ENCODE measurements around the gene DGKH.
"Not testable (repeated sequence)": the region's sequence is repeated elsewhere in the genome, so short reads cannot be mapped to it uniquely, and the experiment has no call there.

DGKH gene

DNA sequence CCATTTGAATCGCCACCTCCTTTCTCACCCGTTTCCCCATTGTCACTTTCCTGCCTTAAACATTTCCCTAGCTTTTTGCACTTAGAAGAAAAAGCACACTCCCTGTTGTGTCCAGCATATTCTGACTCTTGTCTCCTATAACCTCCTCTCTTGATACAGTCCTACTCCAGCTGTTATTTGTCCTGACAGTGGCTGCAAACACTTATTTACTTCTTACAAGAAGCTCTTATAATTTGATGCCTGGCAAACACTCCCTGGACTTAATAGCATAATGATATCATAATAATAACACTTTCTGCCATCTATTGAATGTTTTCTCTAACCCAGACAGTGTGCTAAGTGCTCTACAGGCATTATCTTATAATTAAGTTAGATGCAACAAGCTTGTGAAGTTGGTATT is 76.6 kb downstream of the DGKH start:
- DNase-seq (ENCODE audit: insufficient read length, low spot score), result no peak
- FAIRE-seq, result no peak
- no peak for TF ChIP-seq POLR2A (IDR thresholded peaks at IDR 0.05; ENCODE audit: low read depth, low read length)

DNA sequence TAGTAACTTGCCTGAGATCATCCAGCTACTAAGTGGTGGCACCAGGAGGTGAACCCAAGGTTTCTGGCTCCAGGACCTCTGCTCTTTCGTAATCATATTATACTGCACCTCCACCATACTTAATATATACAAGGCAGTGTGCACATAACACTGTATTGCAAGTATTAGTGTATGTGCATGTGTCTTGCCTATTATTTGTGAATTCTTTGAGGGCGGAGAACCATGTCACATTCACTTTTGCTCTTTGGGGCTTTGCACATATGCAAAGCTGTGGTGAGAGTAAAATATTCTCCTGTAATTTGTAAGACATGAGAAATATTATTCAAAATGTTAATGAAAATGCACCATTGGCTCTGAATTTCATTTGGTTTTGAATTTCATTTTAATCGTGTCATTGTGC is 78.6 kb downstream of the DGKH start:
- FAIRE-seq (no peak), DNase-seq (ENCODE audit: insufficient read length, low spot score) (no peak)
- TF ChIP-seq POLR2A (IDR thresholded peaks at IDR 0.05; ENCODE audit: low read depth, low read length), result no peak

DNA sequence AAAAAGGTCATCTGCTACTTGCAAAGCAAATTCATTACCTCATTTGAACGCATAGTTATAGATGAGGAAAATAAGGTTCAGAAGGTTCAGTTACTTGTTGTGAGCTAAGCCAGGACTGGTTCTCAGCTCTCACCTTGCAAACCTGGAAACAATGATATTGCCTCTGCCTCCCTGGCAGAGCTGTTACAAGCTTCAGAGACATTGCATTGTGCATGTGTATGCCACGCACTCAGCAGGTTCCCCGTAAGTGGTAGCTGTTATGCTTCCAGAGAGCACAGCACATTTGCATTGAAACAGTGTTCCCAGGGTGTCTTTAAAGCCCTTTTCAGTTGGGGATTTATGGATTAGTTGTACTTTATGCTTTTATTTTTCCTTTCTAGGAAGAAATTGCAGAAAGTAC is 80.6 kb downstream of the DGKH start:
- FAIRE-seq (no peak), DNase-seq (ENCODE audit: insufficient read length, low spot score) (no peak)
- TF ChIP-seq POLR2A (IDR thresholded peaks at IDR 0.05; ENCODE audit: low read depth, low read length), result no peak

DNA sequence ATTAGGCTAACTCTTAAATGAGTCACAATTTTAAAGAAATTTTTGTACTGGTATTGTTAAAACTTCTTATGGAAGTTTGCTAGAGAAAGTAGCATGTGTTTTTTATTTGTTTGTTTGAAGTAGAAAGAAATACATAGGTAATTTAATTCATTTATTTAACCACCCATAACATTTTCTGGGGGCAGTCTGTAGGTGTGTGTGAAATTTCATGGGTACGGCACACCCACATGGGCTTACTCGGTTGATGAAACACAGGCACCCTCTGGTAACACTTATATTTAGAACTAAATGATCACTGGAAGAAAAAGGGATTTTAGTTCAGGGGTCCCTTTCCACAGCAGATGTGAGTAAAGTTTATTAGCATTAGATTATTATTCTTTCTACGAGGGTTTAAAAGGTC is 88.1 kb downstream of the DGKH start:
- no peak for TF ChIP-seq POLR2A (IDR thresholded peaks at IDR 0.05; ENCODE audit: low read depth, low read length)
- DNase-seq (ENCODE audit: insufficient read length, low spot score), result no peak
- no peak for FAIRE-seq

DNA sequence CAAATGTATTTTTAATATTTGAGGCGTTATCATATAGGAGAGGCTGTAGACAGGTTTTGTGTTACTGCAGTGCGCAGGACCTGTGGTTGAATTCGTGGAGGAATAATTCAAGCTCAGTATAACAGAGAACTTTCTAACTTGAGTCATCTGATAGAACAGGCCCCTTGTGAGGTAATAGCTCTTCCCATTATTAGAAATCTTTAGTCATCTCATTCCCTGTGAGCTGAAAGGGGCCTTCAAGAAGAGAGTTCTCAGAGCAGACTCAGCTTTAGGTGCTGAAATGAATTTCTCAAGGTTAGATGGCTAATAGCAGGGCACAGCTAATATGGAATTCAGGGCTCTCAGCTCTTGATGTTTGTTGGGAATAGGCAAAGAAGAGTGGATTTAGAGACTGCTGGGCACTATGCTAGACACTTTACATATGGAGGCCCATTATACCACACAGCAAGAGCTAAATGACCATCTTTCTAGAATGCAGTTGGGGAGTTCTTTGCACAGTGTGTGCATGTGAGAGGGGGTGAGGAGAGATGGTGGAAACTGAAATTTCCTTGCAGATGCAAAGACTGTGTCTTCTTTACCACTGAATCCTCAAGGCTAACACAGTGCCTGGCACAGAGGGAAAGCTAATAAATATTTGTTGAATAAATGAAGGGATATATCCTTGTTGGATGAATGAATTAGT is 89.5 kb downstream of the DGKH start:
- no peak for TF ChIP-seq POLR2A (IDR thresholded peaks at IDR 0.05; ENCODE audit: low read depth, low read length)
- FAIRE-seq (no peak), DNase-seq (ENCODE audit: insufficient read length, low spot score) (no peak)

DNA sequence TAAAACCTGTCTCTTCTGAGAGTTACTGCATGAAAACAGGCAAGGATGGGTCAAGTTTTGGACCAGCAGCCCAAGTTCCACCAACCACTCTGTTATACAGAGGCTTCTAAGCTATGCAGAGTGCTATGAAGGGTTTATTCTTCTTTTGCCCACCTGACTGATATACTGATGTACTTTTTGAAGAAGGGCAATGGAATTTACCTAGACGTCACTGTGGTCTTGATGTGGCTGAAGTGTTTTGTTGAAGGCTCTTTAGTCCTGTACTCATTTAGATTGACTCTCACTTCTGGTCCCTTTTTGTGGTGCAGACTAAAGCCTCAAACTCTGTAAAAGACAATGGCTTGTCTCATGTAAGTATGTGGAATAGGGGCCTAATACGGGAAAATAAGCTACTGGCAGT is 92.0 kb downstream of the DGKH start:
- FAIRE-seq (no peak), DNase-seq (ENCODE audit: insufficient read length, low spot score) (no peak)
- no peak for TF ChIP-seq POLR2A (IDR thresholded peaks at IDR 0.05; ENCODE audit: low read depth, low read length)

DNA sequence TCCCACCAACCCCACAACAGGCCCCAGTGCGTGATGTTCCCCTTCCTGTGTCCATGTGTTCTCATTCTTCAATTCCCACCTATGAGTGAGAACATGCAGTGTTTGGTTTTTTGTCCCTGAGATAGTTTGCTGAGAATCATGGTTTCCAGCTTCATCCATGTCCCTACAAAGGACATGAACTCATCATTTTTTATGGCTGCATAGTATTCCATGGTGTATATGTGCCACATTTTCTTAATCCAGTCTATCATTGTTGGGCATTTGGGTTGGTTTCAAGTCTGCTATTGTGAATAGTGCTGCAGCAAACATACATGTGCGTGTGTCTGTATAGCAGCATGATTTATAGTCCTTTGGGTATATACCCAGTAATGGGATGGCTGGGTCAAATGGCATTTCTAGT is 92.6 kb downstream of the DGKH start:
- DNase-seq (ENCODE audit: insufficient read length, low spot score); FAIRE-seq: not testable (repeated sequence)

DNA sequence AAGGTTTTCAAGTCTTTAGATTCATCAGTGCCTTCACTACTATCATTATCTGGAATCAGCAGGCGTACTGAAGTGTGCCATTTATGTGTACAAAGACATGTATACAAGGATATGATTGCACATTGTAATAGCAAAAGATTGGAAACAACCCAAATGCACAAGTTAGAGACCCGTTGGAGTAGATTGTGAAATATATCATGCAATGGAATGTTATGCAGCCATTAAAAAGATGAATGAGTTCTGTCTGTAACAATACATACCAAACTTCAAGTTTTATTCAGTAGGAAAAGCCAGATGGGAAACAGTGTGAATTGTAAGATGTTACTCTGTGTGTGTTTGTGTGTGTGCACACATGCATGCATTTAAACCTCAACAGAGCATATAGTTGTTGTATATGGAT is 97.9 kb downstream of the DGKH start:
- DNase-seq (ENCODE audit: insufficient read length, low spot score), result no peak

DNA sequence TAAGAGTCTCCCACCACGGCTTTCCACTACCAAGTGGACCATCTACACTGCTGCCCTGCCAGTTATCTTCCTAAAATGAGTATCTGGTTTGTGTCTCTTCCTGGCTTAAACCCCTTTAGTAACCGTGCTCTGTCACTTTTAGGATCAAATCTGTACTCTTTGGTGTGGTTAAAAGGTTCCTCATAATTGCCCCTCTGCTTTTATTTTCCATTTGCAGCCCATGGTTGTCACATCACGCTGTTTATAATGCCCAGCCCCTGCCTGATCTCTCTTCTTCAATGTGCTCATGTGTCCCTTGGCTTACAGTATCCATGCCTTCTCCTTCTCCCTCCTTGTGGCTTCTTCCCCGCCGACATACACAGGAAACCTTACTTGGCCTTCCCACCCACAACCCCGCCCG is 100.1 kb downstream of the DGKH start:
- no peak for DNase-seq (ENCODE audit: insufficient read length, low spot score)
- no peak for FAIRE-seq
- TF ChIP-seq POLR2A (IDR thresholded peaks at IDR 0.05; ENCODE audit: low read depth, low read length), result no peak

More for the DNA sequence above, 97.9 kb downstream of the DGKH start:
- no peak for FAIRE-seq
- TF ChIP-seq POLR2A (IDR thresholded peaks at IDR 0.05; ENCODE audit: low read depth, low read length), result no peak

DNA sequence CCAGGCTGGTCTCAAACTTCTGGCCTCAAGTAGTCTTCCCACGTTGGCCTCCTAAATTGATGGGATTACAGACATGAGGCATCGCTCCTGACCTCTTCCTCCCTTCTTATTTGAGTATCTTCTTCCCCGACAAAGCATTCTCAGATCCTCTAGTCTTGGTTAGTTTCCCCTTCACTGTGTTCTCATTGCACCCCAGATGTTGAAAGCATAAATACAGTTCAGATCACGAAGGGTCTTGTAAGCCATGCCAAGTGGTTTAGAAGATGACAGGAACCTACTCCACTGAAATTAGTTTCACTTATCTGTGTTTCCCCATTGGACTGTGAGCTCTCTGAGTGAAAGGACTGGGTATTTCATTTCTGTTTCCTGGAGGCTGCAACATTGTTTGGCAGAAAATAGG is 100.7 kb downstream of the DGKH start:
- DNase-seq (ENCODE audit: insufficient read length, low spot score), result no peak
- no peak for FAIRE-seq
- no peak for TF ChIP-seq POLR2A (IDR thresholded peaks at IDR 0.05; ENCODE audit: low read depth, low read length)

DNA sequence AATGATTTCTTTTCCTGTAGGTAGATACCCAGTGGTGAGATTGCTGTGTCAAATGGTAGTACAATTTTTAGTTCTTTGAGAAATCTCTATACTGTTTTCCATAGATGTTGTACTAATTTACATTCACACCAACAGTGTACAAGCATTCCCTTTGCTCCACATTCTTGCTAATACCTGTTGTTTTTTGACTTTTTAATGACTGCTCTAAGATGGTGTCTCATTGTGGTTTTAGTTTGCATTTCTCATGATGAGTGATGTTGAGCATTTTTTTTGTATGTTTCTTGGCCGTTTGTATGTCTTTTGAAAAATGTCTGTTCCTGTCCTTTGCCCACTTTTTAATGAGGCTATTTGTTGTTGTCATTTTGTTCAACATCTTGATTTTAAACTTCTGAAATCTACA is 103.3 kb downstream of the DGKH start:
- no peak for TF ChIP-seq POLR2A (IDR thresholded peaks at IDR 0.05; ENCODE audit: low read depth, low read length)
- FAIRE-seq, result no peak
- no peak for DNase-seq (ENCODE audit: insufficient read length, low spot score)

DNA sequence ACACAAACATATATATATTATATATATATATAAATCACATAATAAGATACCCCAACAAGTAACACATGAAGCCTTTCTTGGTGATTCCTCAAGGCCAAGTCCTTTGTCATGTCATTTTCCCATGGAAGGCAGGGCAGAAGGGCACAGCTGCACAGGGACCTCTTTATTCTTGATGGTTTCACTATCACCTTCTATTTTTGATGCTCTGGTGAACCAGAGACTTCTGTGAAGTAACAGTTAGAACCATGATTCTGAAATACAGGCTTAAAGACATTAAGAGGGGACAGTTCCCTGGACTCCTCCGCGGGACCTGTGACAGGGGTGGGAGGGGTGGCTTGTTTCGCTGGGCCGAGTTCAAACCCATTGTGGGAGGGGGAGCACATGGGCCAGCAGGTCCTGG is 104.0 kb downstream of the DGKH start:
- DNase-seq (ENCODE audit: insufficient read length, low spot score) (no peak), FAIRE-seq (no peak)
- no peak for TF ChIP-seq POLR2A (IDR thresholded peaks at IDR 0.05; ENCODE audit: low read depth, low read length)

DNA sequence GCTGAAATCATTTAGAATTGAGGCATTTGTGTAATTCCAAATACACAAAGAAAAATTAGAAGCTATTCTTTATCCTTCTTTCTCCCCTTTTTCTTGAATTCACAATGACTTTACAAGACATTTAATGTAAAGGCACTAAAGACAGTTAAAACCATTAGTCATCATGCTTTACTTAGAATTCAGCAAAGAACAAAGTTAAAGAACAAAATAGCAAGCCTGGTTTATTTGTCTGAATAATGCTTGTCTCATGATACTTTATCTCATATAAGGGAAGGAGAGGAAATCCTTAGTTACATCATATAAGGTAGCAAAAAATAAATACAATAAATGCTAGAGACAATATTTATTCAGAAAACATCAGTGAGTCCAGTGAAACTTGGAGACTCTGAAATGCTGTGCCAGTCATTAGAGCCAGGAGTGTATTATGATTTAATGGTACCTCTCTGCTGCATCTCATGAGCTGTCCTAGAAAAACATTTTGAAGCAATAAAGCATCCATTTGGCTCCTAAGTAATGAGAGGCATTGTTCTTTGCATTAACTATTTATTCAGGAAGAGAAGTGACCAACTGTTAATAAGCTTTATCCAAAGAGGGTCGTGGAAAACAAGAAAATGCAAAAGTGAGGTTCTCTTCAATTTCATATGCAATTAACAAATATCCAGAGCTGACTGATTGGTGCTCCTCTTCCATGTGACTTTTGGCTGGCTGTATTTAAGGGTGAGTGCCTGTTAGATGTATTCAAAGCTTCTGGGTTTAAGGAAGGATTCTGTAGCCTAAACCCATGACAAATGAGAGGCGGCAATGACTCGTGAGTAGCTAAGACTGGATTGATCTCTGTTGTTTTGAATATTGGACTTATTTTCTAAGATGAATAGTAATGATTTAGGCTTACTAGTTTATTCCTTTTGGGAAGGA is 105.0 kb downstream of the DGKH start:
- FAIRE-seq (peak; percentile 20), DNase-seq (ENCODE audit: insufficient read length, low spot score) (no peak)
- no peak for TF ChIP-seq POLR2A (IDR thresholded peaks at IDR 0.05; ENCODE audit: low read depth, low read length)

DNA sequence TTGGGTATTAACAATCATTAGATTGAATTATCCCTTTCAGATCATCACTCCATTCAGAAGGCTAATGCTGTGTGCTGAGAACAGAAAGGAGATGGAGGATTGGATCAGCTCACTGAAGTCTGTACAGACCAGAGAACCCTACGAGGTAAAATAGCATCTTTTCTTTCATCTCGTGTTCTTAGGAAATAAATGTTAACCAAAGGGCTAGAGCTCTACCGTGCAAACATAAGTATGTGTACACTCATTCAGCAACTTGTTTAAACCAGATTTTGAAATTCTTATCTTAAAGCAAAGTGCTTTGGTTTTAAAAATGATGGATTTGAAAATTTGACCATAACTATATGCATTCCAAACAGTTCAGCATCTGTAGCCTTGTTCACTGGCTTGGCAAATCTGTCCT is 106.8 kb downstream of the DGKH start:
- DNase-seq (ENCODE audit: insufficient read length, low spot score) (no peak), FAIRE-seq (no peak)
- TF ChIP-seq POLR2A (IDR thresholded peaks at IDR 0.05; ENCODE audit: low read depth, low read length), result no peak

DNA sequence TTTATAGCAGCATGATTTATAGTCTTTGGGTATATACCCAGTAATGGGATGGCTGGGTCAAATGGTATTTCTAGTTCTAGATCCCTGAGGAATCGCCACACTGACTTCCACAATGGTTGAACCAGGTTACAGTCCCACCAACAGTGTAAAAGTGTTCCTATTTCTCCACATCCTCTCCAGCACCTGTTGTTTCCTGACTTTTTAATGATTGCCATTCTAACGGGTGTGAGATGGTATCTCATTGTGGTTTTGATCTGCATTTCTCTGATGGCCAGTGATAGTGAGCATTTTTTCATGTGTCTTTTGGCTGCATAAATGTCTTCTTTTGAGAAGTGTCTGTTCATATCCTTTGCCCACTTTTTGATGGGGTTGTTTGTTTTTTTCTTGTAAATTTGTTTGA is 114.9 kb downstream of the DGKH start:
- not testable (repeated sequence) for FAIRE-seq

DNA sequence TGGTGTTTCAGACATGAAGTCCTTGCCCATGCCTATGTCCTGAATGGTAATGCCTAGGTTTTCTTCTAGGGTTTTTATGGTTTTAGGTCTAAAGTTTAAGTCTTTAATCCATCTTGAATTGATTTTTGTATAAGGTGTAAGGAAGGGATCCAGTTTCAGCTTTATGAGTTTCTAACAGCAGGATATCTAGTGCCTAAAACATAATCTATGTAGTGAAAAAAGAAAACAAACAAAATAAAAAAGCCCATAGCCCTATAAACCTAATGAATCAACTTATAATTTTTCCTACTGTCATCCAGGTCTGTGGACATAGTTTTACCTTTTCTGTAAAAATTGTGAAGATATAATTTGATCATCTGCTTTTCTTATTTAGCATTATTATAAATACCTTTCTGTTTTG is 115.5 kb downstream of the DGKH start:
- not testable (repeated sequence) for FAIRE-seq; DNase-seq (ENCODE audit: insufficient read length, low spot score)

More for the DNA sequence above, 114.9 kb downstream of the DGKH start:
- not testable (repeated sequence) for DNase-seq (ENCODE audit: insufficient read length, low spot score)

All from H54 (cell line).